Omental fat pad (tissue), 4 donors: ENCODE measurements around the gene VTCN1. TPM values are rescaled to one million over a fixed set of nuclear protein-coding genes. Genes with fewer than 3 reads are reported as not detected.

Experiments used
- ATAC-seq: fragments of 150-250 bp; one replicate; pipeline ENCODE4 v1.9.1; 2016; ENCODE audit warnings: mild to moderate bottlenecking, moderate library complexity; ENCODE audit not compliant: low FRiP score
- DNase-seq: peaks from one replicate; pipeline ENCODE4 v3.0.0-alpha.2; 2019; ENCODE audit warnings: low spot score
- total RNA-seq, 4 donors: library from RNA; depleted of rRNA; stranded (reverse); fragments of >200 nt; gene quantifications; one replicate each; pipeline ENCODE4 v1.1.0, GENCODE V29; 2016
- TF ChIP-seq, protein P1 (sequence below), 3 donors: fragments of 450-650 bp; IDR thresholded peaks; one replicate each; pipeline ENCODE4 v1.5.1; 2016 to 2017; ENCODE audit warnings: antibody characterized with exemption in 3 of 3, mild to moderate bottlenecking in 3 of 3, moderate library complexity in 2 of 3

VTCN1 gene
- total RNA-seq, 4 donors from 2014 or later: not detected

DNA sequence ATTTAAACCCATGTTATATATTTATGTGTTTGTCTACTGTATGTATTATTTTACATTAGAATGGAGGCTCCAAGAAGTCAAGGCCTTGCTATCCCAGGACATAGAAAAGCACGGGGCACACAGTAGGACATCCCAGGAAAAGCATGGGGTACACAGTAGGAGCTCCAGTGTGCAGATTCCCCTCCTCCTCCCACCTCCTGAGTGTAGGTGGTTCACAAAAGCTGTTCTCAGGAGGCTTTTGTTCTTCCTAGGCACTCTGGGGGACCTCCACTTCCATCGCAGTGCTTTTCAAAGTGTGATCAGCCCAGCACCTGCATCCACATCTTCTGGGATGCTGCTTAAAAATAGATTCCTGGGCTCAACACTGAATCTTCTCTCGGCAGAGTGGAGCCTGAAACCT lies 30.8 kb upstream of the VTCN1 start:
- ATAC-seq (no peak), DNase-seq (no peak)
- TF ChIP-seq, protein P1, sequence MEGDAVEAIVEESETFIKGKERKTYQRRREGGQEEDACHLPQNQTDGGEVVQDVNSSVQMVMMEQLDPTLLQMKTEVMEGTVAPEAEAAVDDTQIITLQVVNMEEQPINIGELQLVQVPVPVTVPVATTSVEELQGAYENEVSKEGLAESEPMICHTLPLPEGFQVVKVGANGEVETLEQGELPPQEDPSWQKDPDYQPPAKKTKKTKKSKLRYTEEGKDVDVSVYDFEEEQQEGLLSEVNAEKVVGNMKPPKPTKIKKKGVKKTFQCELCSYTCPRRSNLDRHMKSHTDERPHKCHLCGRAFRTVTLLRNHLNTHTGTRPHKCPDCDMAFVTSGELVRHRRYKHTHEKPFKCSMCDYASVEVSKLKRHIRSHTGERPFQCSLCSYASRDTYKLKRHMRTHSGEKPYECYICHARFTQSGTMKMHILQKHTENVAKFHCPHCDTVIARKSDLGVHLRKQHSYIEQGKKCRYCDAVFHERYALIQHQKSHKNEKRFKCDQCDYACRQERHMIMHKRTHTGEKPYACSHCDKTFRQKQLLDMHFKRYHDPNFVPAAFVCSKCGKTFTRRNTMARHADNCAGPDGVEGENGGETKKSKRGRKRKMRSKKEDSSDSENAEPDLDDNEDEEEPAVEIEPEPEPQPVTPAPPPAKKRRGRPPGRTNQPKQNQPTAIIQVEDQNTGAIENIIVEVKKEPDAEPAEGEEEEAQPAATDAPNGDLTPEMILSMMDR (IDR thresholded peaks at IDR 0.05): no peak

GRCh38 chr1:117240547-117240946 lies 29.8 kb upstream of the VTCN1 start:
- TF ChIP-seq, protein P1 (IDR thresholded peaks at IDR 0.05): no peak
- ATAC-seq: no peak
- no peak for DNase-seq

- DNase-seq (no peak), ATAC-seq (no peak)
- TF ChIP-seq, protein P1 (IDR thresholded peaks at IDR 0.05): no peak
These were observed 28.7 kb upstream of the VTCN1 start for GRCh38 chr1:117239467-117239866.

DNA sequence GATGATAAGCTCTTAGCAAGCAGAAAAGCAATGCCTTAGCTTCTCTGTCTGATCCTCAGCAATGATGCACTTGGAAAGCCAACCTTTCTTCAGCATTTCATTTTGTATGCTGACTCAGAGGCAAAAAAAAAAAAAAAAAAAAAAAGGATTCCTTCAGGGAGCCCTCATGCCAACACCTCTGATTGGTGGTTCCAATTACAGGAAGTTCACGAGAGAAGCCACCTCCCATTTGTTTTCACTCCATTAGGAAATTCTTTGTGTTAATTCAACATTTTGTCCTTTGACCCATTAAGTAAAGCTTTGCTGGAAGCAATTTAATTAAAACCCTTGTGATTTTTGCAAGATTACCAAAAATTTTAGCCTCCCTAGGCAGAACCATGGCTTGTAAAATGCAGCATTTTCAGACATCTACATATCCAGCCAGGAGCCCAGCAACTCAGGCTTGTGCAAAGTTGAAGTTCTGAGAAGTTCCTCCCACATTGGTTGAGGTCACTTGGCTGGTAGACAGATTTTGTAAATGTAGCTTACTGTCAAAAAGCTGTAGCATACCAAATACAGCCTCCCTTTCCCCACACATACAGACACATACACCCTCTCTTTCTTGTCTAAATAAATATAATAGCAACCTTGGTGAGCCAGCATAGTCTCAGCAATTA lies 27.1 kb upstream of the VTCN1 start:
- no peak for DNase-seq
- TF ChIP-seq, protein P1 (IDR thresholded peaks at IDR 0.05): no peak
- ATAC-seq: peak; percentile 81

DNA sequence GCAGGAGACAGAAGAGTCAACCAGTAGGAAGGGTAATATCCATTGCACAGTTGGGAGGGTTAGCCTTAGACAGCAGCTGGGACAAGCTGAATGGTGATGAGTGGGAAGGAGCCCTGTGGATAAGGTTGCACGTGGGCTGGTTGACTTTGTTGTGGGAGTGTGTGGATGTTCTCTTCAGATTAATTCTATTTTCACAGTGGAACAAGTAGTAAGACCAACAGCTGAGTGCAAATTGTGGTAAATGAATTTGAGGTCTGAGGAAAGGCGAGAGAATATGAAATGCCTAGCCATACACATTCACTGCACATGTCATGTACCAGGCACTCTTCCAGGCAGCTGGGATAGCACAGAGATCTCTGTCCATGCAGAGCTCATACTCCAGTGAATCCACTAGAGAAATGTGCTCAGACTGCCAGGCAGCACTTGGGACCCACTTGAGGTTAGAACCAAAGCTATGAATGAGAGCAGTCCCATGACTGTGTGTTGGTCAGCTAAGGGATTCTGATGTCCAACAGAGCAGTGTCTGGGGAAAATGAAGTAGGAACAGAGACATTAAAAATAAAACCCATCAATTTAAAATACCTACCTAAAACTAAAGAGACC lies 25.2 kb upstream of the VTCN1 start:
- TF ChIP-seq, protein P1 (IDR thresholded peaks at IDR 0.05): no peak
- DNase-seq: no peak
- ATAC-seq: no peak

DNA sequence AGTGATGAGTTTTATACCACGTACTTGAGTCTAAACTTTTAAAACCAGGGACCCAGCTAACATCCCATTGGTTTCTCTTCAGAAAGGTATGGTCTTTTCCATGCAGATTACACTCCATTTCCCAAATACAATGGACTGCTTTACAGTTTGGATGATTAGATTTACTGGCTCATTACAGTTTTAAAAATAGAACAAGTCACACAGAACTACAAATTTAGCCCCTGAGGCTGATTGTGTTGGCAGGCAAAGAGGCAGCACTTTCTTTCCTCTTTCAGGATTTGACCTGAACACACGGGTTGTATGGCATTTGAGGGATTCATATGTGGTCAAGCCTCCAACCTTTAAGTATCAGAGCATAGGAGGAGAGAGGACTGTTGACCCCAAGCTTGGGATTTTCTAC lies 21.8 kb upstream of the VTCN1 start:
- ATAC-seq (no peak), DNase-seq (no peak)
- TF ChIP-seq, protein P1 (IDR thresholded peaks at IDR 0.05): no peak
